T-helper 22 cell (primary cell): Measurements from ENCODE around the gene SRSF5.
"Not testable (repeated sequence)": the region's sequence is repeated elsewhere in the genome, so short reads cannot be mapped to it uniquely, and the experiment has no call there.

Experiments
- DNase-seq: peaks from one replicate; pipeline ENCODE4 v3.0.0-alpha.2; 2020; ENCODE audit warnings: low read depth

Gene SRSF5

DNA sequence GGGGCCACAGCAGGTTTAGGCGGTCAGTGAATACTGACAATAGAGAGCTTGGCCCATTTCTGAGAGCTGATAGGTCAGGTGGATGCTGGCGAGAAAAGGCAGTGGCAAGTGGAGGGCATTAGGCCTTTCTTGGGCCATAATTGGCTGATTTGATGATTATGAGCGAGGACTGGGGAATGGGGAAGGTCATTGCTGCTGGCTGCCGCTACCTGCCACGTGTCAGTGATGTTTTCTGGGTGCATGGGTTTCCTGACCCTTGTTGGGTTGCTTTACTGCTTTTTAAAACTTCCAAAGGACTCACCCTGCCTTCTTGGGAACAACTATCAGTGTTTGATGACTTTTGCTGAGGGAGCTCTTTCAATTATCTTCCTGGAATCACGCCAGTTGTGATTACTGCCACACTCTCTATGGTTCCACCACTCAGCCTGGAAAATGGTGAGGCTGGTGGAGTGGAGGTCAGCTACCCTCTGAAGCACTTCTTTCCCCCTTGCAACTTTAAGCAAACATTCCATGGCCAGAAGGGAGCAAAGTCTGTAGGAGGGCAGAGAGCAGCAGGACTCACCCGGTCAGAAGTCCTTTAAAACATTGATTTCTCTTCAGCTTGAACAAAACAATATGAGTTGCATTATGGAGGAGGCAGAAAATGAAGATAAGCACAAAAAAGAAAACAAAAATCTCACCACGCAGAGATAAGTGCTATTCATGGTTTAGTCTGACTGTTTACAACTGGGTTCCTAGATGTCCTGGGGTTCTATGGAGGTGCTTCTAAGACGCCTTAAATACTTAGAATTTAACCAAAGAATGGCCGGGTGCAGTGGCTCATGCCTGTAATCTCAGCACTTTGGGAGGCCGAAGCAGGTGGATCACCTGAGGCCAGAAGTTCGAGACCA is 42.2 kb downstream of the SRSF5 start:
- DNase-seq: no peak

GRCh38 chr14:69811227-69811867 is 44.4 kb downstream of the SRSF5 start:
- no peak for DNase-seq

- no peak for DNase-seq
These were observed 44.9 kb downstream of the SRSF5 start for GRCh38 chr14:69811868-69812252.

GRCh38 chr14:69812711-69813110 is 45.8 kb downstream of the SRSF5 start:
- DNase-seq: no peak

- not testable (repeated sequence) for DNase-seq
These were observed 46.4 kb downstream of the SRSF5 start for GRCh38 chr14:69813346-69813745.

DNA sequence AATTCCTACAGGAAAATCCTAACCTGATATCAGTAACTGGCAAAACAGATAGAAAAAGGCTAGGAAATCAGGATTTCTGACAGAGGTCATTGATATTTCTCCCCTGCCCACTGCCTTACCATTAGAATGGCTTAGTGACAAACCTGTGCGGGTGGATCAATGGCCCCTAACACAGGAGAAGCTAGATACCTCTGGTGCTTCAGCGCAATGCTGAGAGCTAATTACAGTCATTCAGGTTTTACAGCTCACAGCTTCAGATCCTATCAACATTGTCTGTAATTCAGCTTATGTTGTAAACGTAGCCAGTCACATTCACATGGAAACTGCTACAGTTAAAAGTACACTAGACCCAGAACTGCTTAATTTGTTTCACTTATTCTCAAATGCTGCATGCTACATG is 47.5 kb downstream of the SRSF5 start:
- no peak for DNase-seq

DNA sequence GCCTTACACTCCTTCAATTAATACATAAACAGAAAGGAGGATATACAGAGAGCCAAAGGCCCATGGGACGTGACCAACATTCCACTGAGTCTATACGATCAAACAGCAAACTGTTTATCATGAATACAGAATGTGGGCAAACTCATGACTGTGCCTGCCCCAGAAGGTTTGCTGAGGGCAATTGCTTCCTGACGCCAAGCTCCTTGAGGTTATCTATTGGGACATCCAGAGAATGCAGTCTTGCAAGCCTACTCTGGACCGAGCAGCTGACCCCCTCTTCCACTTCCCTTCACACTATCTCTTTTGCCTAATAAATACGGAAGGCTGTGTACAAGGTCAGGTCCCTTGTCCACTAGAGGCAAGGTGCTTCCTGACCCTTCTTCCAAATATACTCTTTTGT is 48.6 kb downstream of the SRSF5 start:
- no peak for DNase-seq

GRCh38 chr14:69816216-69816615 is 49.3 kb downstream of the SRSF5 start:
- DNase-seq: no peak

- peak; percentile 6 for DNase-seq
These were observed 51.8 kb downstream of the SRSF5 start for GRCh38 chr14:69818758-69819191.

DNA sequence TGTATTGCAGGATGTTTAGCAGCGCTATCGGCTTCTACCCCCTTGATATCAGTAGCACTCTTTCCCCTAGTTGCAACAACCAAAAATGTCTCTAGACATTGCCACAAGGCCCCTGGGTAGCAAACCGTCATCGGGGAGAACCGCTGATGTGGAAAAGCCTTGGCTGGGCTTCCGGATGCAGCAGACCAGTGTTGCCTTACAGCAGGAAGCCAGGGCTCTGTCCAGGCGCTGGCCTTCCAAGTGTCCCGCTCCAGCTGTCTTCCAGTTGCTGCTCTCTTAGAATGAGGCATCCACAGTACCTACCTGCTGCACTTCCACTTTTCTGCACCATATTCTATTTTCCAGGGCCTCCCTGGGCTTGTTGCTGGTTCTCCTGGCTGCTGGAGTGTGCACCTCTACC is 52.7 kb downstream of the SRSF5 start:
- DNase-seq: no peak

- no peak for DNase-seq
These were observed 54.0 kb downstream of the SRSF5 start for GRCh38 chr14:69820991-69821390.
